ENCODE data around the gene RNF144B. TPM values are rescaled to one million over a fixed set of nuclear protein-coding genes. Genes with fewer than 3 reads are reported as not detected.

Gene RNF144B
- total and polyA plus RNA-seq, 4 experiments from 2014 or later = 0.93 to 5.8 (median 3.2) TPM

GRCh38 chr6:18485660-18486435, 98.7 kb downstream of the RNF144B start:
- Mint-ChIP-seq H3K4me1 (peaks cover 0 to 2% (median 0%) of the 10 kb centered on the region in 4 donors), H3K4me3 (no peak overlapping the region), H3K27ac (peak overlapping the region in 1 of 7 donors; percentile 2), H3K36me3 (no peaks in the 10 kb centered on the region), H3K27me3 (peaks cover 15 to 16% of the 10 kb centered on the region in 2 donors), H3K9me3 (no peaks in the 10 kb centered on the region)
- H3K9me3 ChIP-seq (ENCODE audit: control insufficient read depth in 1 of 2, low read length in 2 of 2) = no peaks in the 10 kb centered on the region
- ChIA-PET POLR2A (ENCODE audit: partially characterized antibody) (no interaction called here), CTCF (ENCODE audit: partially characterized antibody) (no interaction called here)
- intact Hi-C loops (cut with micrococcal nuclease) = no loop called here
- no peak overlapping the region for H3K27ac ChIP-seq (ENCODE audit: low read depth, low read length)
- no peak for DNase-seq
- no peaks in the 10 kb centered on the region for H3K4me1 ChIP-seq (ENCODE audit: insufficient read depth, low read length)
- no peaks in the 10 kb centered on the region for H3K27me3 ChIP-seq (ENCODE audit: insufficient read depth, low read length)
- H3K36me3 ChIP-seq (ENCODE audit: insufficient read depth, low read length) = no peaks in the 10 kb centered on the region
- no peak overlapping the region for H3K4me3 ChIP-seq (ENCODE audit: low read length in 2 of 2)

- H3K4me1 ChIP-seq (ENCODE audit: insufficient read depth, low read length) = no peaks in the 10 kb centered on the region
- Mint-ChIP-seq H3K9me3 (no peaks in the 10 kb centered on the region), H3K4me3 (no peak overlapping the region), H3K27ac (no peak overlapping the region), H3K27me3 (peaks cover 13 to 17% of the 10 kb centered on the region in 2 donors), H3K4me1 (peaks cover 0 to 2% (median 0%) of the 10 kb centered on the region in 4 donors), H3K36me3 (no peaks in the 10 kb centered on the region)
- intact Hi-C loops (cut with micrococcal nuclease) = no loop called here
- CTCF ChIA-PET (ENCODE audit: partially characterized antibody) = interaction anchor here (1.4 to 2.2 kb wide), 3 partner anchors 14 to 18 kb away, joined by 3 to 8 read pairs (median 4); no protein-coding TSS in a partner anchor
- DNase-seq = no peak
- no peaks in the 10 kb centered on the region for H3K9me3 ChIP-seq (ENCODE audit: control insufficient read depth in 1 of 2, low read length in 2 of 2)
- no peaks in the 10 kb centered on the region for H3K36me3 ChIP-seq (ENCODE audit: insufficient read depth, low read length)
- no peak overlapping the region for H3K27ac ChIP-seq (ENCODE audit: low read depth, low read length)
- no peaks in the 10 kb centered on the region for H3K27me3 ChIP-seq (ENCODE audit: insufficient read depth, low read length)
- H3K4me3 ChIP-seq (ENCODE audit: low read length in 2 of 2) = no peak overlapping the region
- POLR2A ChIA-PET (ENCODE audit: partially characterized antibody) = no interaction called here
Observed at GRCh38 chr6:18488004-18488403, 100.9 kb downstream of the RNF144B start.

- DNase-seq = no peak
- no peaks in the 10 kb centered on the region for H3K27me3 ChIP-seq (ENCODE audit: insufficient read depth, low read length)
- no peaks in the 10 kb centered on the region for H3K36me3 Mint-ChIP-seq
- H3K4me3 Mint-ChIP-seq = no peak overlapping the region
- intact Hi-C loops (cut with micrococcal nuclease) = no loop called here
- H3K9me3 Mint-ChIP-seq = no peaks in the 10 kb centered on the region
- POLR2A ChIA-PET (ENCODE audit: partially characterized antibody) = no interaction called here
- H3K27ac Mint-ChIP-seq = no peak overlapping the region
- no peaks in the 10 kb centered on the region for H3K9me3 ChIP-seq (ENCODE audit: control insufficient read depth in 1 of 2, low read length in 2 of 2)
- H3K4me3 ChIP-seq (ENCODE audit: low read length in 2 of 2) = no peak overlapping the region
- CTCF ChIA-PET (ENCODE audit: partially characterized antibody) = interaction anchor here (0.6 to 2.2 kb wide), 4 partner anchors 14 to 162 kb away, joined by 3 to 8 read pairs (median 4); no protein-coding TSS in a partner anchor
- no peaks in the 10 kb centered on the region for H3K4me1 ChIP-seq (ENCODE audit: insufficient read depth, low read length)
- no peak overlapping the region for H3K27ac ChIP-seq (ENCODE audit: low read depth, low read length)
- peaks cover 0 to 2% (median 0%) of the 10 kb centered on the region in 4 donors for H3K4me1 Mint-ChIP-seq
- H3K27me3 Mint-ChIP-seq = peaks cover 13 to 15% of the 10 kb centered on the region in 2 donors
- no peaks in the 10 kb centered on the region for H3K36me3 ChIP-seq (ENCODE audit: insufficient read depth, low read length)
Observed at GRCh38 chr6:18488526-18489270, 101.5 kb downstream of the RNF144B start.

GRCh38 chr6:18489335-18489734, 102.2 kb downstream of the RNF144B start:
- Histone ChIP-seq H3K9me3 (ENCODE audit: control insufficient read depth in 1 of 2, low read length in 2 of 2) (no peaks in the 10 kb centered on the region), H3K36me3 (ENCODE audit: insufficient read depth, low read length) (no peaks in the 10 kb centered on the region), H3K4me3 (ENCODE audit: low read length in 2 of 2) (no peak overlapping the region), H3K27me3 (ENCODE audit: insufficient read depth, low read length) (no peaks in the 10 kb centered on the region), H3K4me1 (ENCODE audit: insufficient read depth, low read length) (no peaks in the 10 kb centered on the region), H3K27ac (ENCODE audit: low read depth, low read length) (no peak overlapping the region)
- peaks cover 0 to 2% (median 0%) of the 10 kb centered on the region in 4 donors for H3K4me1 Mint-ChIP-seq
- ChIA-PET POLR2A (ENCODE audit: partially characterized antibody) (no interaction called here), CTCF (ENCODE audit: partially characterized antibody) (interaction anchor here (0.6 to 2.2 kb wide), 4 partner anchors 13 to 163 kb away, joined by 3 to 8 read pairs (median 4); no protein-coding TSS in a partner anchor)
- peaks cover 13 to 15% of the 10 kb centered on the region in 2 donors for H3K27me3 Mint-ChIP-seq
- H3K27ac Mint-ChIP-seq = no peak overlapping the region
- no peaks in the 10 kb centered on the region for H3K9me3 Mint-ChIP-seq
- H3K4me3 Mint-ChIP-seq = no peak overlapping the region
- intact Hi-C loops (cut with micrococcal nuclease) = no loop called here
- DNase-seq = no peak
- no peaks in the 10 kb centered on the region for H3K36me3 Mint-ChIP-seq

- intact Hi-C loops (cut with micrococcal nuclease) = no loop called here
- Mint-ChIP-seq H3K36me3 (no peaks in the 10 kb centered on the region), H3K4me1 (no peaks in the 10 kb centered on the region), H3K9me3 (no peaks in the 10 kb centered on the region), H3K27me3 (peaks cover 11% of the 10 kb centered on the region in 2 donors), H3K27ac (no peak overlapping the region), H3K4me3 (no peak overlapping the region)
- Histone ChIP-seq H3K36me3 (ENCODE audit: insufficient read depth, low read length) (no peaks in the 10 kb centered on the region), H3K9me3 (ENCODE audit: control insufficient read depth in 1 of 2, low read length in 2 of 2) (no peaks in the 10 kb centered on the region), H3K4me3 (ENCODE audit: low read length in 2 of 2) (no peak overlapping the region), H3K27me3 (ENCODE audit: insufficient read depth, low read length) (no peaks in the 10 kb centered on the region), H3K27ac (ENCODE audit: low read depth, low read length) (no peak overlapping the region), H3K4me1 (ENCODE audit: insufficient read depth, low read length) (no peaks in the 10 kb centered on the region)
- ChIA-PET CTCF (ENCODE audit: partially characterized antibody) (no interaction called here), POLR2A (ENCODE audit: partially characterized antibody) (no interaction called here)
- no peak for DNase-seq
Observed at GRCh38 chr6:18491308-18492045, 104.3 kb downstream of the RNF144B start.

- POLR2A ChIA-PET (ENCODE audit: partially characterized antibody) = no interaction called here
- Histone ChIP-seq H3K36me3 (ENCODE audit: insufficient read depth, low read length) (no peaks in the 10 kb centered on the region), H3K4me3 (ENCODE audit: low read length in 2 of 2) (no peak overlapping the region), H3K27ac (ENCODE audit: low read depth, low read length) (no peak overlapping the region), H3K4me1 (ENCODE audit: insufficient read depth, low read length) (no peaks in the 10 kb centered on the region), H3K27me3 (ENCODE audit: insufficient read depth, low read length) (no peaks in the 10 kb centered on the region), H3K9me3 (ENCODE audit: control insufficient read depth in 1 of 2, low read length in 2 of 2) (no peaks in the 10 kb centered on the region)
- Mint-ChIP-seq H3K4me3 (no peak overlapping the region), H3K27ac (no peak overlapping the region), H3K9me3 (no peaks in the 10 kb centered on the region), H3K4me1 (no peaks in the 10 kb centered on the region), H3K36me3 (no peaks in the 10 kb centered on the region), H3K27me3 (peaks cover 8 to 15% of the 10 kb centered on the region in 2 donors)
- CTCF ChIA-PET (ENCODE audit: partially characterized antibody) = no interaction called here
- intact Hi-C loops (cut with micrococcal nuclease) = no loop called here
- DNase-seq = no peak
Observed at GRCh38 chr6:18492972-18493371, 105.8 kb downstream of the RNF144B start.

GRCh38 chr6:18493382-18493891, 106.3 kb downstream of the RNF144B start:
- CTCF ChIA-PET (ENCODE audit: partially characterized antibody) = no interaction called here

More at GRCh38 chr6:18493382-18493891, 106.3 kb downstream of the RNF144B start:
- Histone ChIP-seq H3K9me3 (ENCODE audit: control insufficient read depth in 1 of 2, low read length in 2 of 2) (no peaks in the 10 kb centered on the region), H3K4me3 (ENCODE audit: low read length in 2 of 2) (no peak overlapping the region), H3K27me3 (ENCODE audit: insufficient read depth, low read length) (no peaks in the 10 kb centered on the region), H3K36me3 (ENCODE audit: insufficient read depth, low read length) (no peaks in the 10 kb centered on the region), H3K4me1 (ENCODE audit: insufficient read depth, low read length) (no peaks in the 10 kb centered on the region), H3K27ac (ENCODE audit: low read depth, low read length) (no peak overlapping the region)
- Mint-ChIP-seq H3K9me3 (no peaks in the 10 kb centered on the region), H3K4me3 (no peak overlapping the region), H3K27me3 (peaks cover 8 to 13% of the 10 kb centered on the region in 2 donors), H3K4me1 (no peaks in the 10 kb centered on the region), H3K27ac (no peak overlapping the region), H3K36me3 (no peaks in the 10 kb centered on the region)
- POLR2A ChIA-PET (ENCODE audit: partially characterized antibody) = no interaction called here
- intact Hi-C loops (cut with micrococcal nuclease) = no loop called here
- DNase-seq = no peak

Data from CD4-positive, alpha-beta memory T cell (primary cell).